HCT116 (cell line): ENCODE data around the gene NINJ1. TPM values are rescaled to one million over a fixed set of nuclear protein-coding genes. Genes with fewer than 3 reads are reported as not detected.

Experiments
- ATAC-seq: fragments of 200-7000 bp; cut with Tn5 transposase; 2 replicates; pipeline ENCODE4 v1.9.1; 2020; ENCODE audit warnings: mild to moderate bottlenecking, moderate library complexity
- BruUV-seq: library from RNA; stranded (reverse); fragments of 400-500 nt; replicated peaks from 2 replicates; lab custom pipeline; 2021; lab: Mats Ljungman, UMichigan
- CTCF ChIA-PET: fragments of 300-600 bp; sonication (Branson Sonifier 250); formaldehyde crosslinking; loops from one replicate; lab custom pipeline; 2021; ENCODE audit warnings: antibody characterized with exemption; lab: Charles Lee
- POLR2A ChIA-PET: fragments of 300-600, 350-600 bp; sonication (Branson Sonifier 250); formaldehyde crosslinking; loops from one replicate; lab custom pipeline; 2021; ENCODE audit warnings: antibody characterized with exemption; lab: Charles Lee
- RAD21 ChIA-PET, 2 experiments: fragments of 300-600 bp; sonication (Branson Sonifier 250); formaldehyde crosslinking; loops; one replicate each; lab custom pipeline; 2023; ENCODE audit warnings: low total read pairs in 2 of 2; ENCODE audit not compliant: uncharacterized antibody in 2 of 2, unreplicated experiment in 2 of 2, low non-redundant PET in 1 of 2; lab: Charles Lee
- DNase-seq: peaks from one replicate; pipeline ENCODE4 v3.0.0-alpha.2; 2010; ENCODE audit warnings: low read depth, low spot score
- H2AFZ ChIP-seq: fragments of 200-600 bp; shearing (Covaris generic), sonication (generic); 2 replicates; pipeline ENCODE4 v1.6.1; 2017; ENCODE audit warnings: low read depth, mixed run types, mixed read lengths, antibody characterized with exemption, low read length; ENCODE audit not compliant: poor library complexity, severe bottlenecking
- H3K27ac ChIP-seq: 2 replicates; pipeline ENCODE4 v1.5.1; 2012; ENCODE audit warnings: low read depth, low read length
- H3K27me3 ChIP-seq: fragments of 200-600 bp; sonication (generic); 2 replicates; pipeline ENCODE4 v1.6.1; 2016; ENCODE audit warnings: mixed run types, low read length, mixed read lengths; ENCODE audit not compliant: insufficient read depth
- H3K36me3 ChIP-seq, 2 experiments: fragments of 200-500 bp in 1 of 2; fragments of 200-600 bp in 1 of 2; sonication (Bioruptor generic) in 1 of 2; sonication (generic) in 1 of 2; 2 replicates each; pipeline versions ENCODE4 v1.5.1 to v1.6.1; 2014 to 2016; ENCODE audit warnings: low read length in 2 of 2, inconsistent platforms in 1 of 2, mixed read lengths in 1 of 2, mixed run types in 1 of 2; ENCODE audit not compliant: insufficient read depth in 2 of 2, control insufficient read depth in 1 of 2
- H3K4me1 ChIP-seq, 2 experiments: fragments of 200-600 bp in 1 of 2; sonication (generic) in 1 of 2; 2 replicates each; pipeline versions ENCODE4 v1.5.1 to v1.6.1; 2012 to 2017; ENCODE audit warnings: low read length in 2 of 2, inconsistent platforms in 1 of 2, mild to moderate bottlenecking in 1 of 2, mixed read lengths in 1 of 2, mixed run types in 1 of 2, moderate library complexity in 1 of 2; ENCODE audit not compliant: insufficient read depth in 2 of 2, control insufficient read depth in 1 of 2
- H3K4me2 ChIP-seq: fragments of 200-600 bp; sonication (generic); 2 replicates; pipeline ENCODE4 v1.6.1; 2017; ENCODE audit warnings: mixed run types, low read length, mixed read lengths
- H3K4me3 ChIP-seq, 2 experiments: fragments of 200-600 bp in 1 of 2; sonication (generic) in 1 of 2; replicated peaks in 1 of 2; 2 replicates each; pipeline ENCODE4 v1.5.1; 2011 to 2016; ENCODE audit warnings: low read length in 2 of 2, control low read depth in 1 of 2, low read depth in 1 of 2, mild to moderate bottlenecking in 1 of 2, mixed read lengths in 1 of 2, mixed run types in 1 of 2
- H3K79me2 ChIP-seq: fragments of 200-600 bp; sonication (generic); 2 replicates; pipeline ENCODE4 v1.6.1; 2017; ENCODE audit warnings: mild to moderate bottlenecking, mixed run types, low read length, moderate library complexity, mixed read lengths; ENCODE audit not compliant: insufficient read depth
- H3K9ac ChIP-seq: fragments of 200-600 bp; sonication (generic); 2 replicates; pipeline ENCODE4 v1.6.1; 2016; ENCODE audit warnings: low read length, mixed read lengths
- H3K9me2 ChIP-seq: fragments of 200-600 bp; sonication (generic), shearing (Covaris generic); 2 replicates; pipeline ENCODE4 v1.6.1; 2017; ENCODE audit warnings: mixed run types, mild to moderate bottlenecking, moderate library complexity; ENCODE audit not compliant: insufficient read depth
- H3K9me3 ChIP-seq, 2 experiments: fragments of 200-500 bp in 1 of 2; fragments of 200-600 bp in 1 of 2; sonication (Bioruptor generic) in 1 of 2; sonication (generic) in 1 of 2; 2 replicates each; pipeline ENCODE4 v1.6.1; 2014 to 2017; ENCODE audit warnings: low read length in 2 of 2, mixed read lengths in 2 of 2, inconsistent platforms in 1 of 2, low read depth in 1 of 2, mild to moderate bottlenecking in 1 of 2, mixed run types in 1 of 2, moderate library complexity in 1 of 2; ENCODE audit not compliant: control insufficient read depth in 1 of 2, insufficient read depth in 1 of 2
- H4K20me1 ChIP-seq: fragments of 200-600 bp; sonication (generic), shearing (Covaris generic); 2 replicates; pipeline ENCODE4 v1.6.1; 2017; ENCODE audit warnings: mixed run types, mild to moderate bottlenecking, moderate library complexity; ENCODE audit not compliant: insufficient read depth
- ATF3 ChIP-seq: IDR thresholded peaks from 2 replicates; pipeline ENCODE4 v1.6.1; 2012
- CBX3 ChIP-seq: IDR thresholded peaks from 2 replicates; pipeline ENCODE4 v1.6.1; 2012; ENCODE audit warnings: low read depth
- EGR1 ChIP-seq: IDR thresholded peaks from 2 replicates; pipeline ENCODE4 v1.6.1; 2012; ENCODE audit warnings: low read depth
- MAX ChIP-seq: IDR thresholded peaks from 2 replicates; pipeline ENCODE4 v1.6.1; 2012
- POLR2AphosphoS5 ChIP-seq: IDR thresholded peaks from 2 replicates; pipeline ENCODE4 v1.6.1; 2011; ENCODE audit warnings: mild to moderate bottlenecking, low read depth, low read length, moderate library complexity
- RAD21 ChIP-seq: IDR thresholded peaks from 2 replicates; pipeline ENCODE4 v1.6.1; 2012; ENCODE audit warnings: low read depth, mild to moderate bottlenecking
- REST ChIP-seq: IDR thresholded peaks from 2 replicates; pipeline ENCODE4 v1.6.1; 2012; ENCODE audit warnings: low read depth
- SIN3A ChIP-seq: IDR thresholded peaks from 2 replicates; pipeline ENCODE4 v1.6.1; 2012; ENCODE audit warnings: low read depth
- SP1 ChIP-seq: IDR thresholded peaks from 2 replicates; pipeline ENCODE4 v1.6.1; 2012; ENCODE audit warnings: low read depth
- SRF ChIP-seq: IDR thresholded peaks from 2 replicates; pipeline ENCODE4 v1.6.1; 2012; ENCODE audit warnings: low read depth
- intact Hi-C: fragments of 100-400 bp; cut with micrococcal nuclease; formaldehyde crosslinking; loops from 2 replicates; pipeline ENCODE4 v1.10.0; 2022
- total RNA-seq: library from RNA; stranded (reverse); gene quantifications from one replicate; pipeline ENCODE4 v1.2.1, GENCODE V29; 2021; ENCODE audit not compliant: unreplicated experiment
- TF ChIP-seq, protein P1 (sequence below): IDR thresholded peaks from 2 replicates; pipeline ENCODE4 v1.6.1; 2011; ENCODE audit warnings: mild to moderate bottlenecking, low read length, moderate library complexity; ENCODE audit not compliant: insufficient replicate concordance; ENCODE audit errors: extremely low read depth

Gene NINJ1
- total RNA-seq, 1 experiment from 2014 or later: 34.4 TPM

DNA sequence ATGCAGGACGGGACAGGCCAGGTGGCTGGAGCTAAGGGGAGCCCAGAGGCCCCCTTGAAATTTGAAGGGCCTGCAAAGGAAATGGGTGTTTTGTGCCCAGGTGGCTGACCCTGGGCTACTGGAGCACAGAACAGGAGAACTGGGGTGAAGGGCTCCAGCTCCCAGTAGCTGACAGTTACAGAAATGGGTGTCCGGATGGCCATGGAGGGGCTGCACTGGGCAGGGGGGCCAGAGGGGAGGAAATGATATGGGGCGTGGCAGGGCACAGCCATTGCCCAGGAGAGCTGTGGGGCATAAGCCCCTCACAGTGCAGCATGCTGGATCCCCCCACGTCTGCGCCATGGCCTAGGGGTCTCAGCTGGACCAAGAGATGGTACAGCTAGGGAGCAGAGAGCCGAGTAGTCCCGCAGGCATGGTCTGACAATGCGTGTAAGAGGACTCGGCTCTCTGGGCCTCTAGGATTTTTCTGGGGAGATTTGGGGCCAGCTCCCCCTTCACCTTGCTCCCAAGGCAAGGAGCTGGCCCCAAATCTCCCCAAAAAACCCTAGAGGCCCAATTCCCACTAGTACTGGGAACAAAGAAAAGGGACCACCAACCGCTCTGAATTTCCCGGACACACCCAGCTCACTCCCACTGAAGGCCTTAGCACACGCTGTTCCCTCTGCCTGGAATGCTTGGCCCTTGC lies 45.9 kb downstream of the NINJ1 start:
- Histone ChIP-seq H3K9me2 (no peaks in the 10 kb centered on the region), H4K20me1 (no peaks in the 10 kb centered on the region), H3K4me3 (no peak overlapping the region)
- no TSS peak for BruUV-seq
- TF ChIP-seq MAX: no peak
- TF ChIP-seq SIN3A: no peak
- no peak for TF ChIP-seq POLR2AphosphoS5
- TF ChIP-seq SP1: no peak
- TF ChIP-seq CBX3: no peak
- no peak for TF ChIP-seq SRF
- TF ChIP-seq, protein P1, sequence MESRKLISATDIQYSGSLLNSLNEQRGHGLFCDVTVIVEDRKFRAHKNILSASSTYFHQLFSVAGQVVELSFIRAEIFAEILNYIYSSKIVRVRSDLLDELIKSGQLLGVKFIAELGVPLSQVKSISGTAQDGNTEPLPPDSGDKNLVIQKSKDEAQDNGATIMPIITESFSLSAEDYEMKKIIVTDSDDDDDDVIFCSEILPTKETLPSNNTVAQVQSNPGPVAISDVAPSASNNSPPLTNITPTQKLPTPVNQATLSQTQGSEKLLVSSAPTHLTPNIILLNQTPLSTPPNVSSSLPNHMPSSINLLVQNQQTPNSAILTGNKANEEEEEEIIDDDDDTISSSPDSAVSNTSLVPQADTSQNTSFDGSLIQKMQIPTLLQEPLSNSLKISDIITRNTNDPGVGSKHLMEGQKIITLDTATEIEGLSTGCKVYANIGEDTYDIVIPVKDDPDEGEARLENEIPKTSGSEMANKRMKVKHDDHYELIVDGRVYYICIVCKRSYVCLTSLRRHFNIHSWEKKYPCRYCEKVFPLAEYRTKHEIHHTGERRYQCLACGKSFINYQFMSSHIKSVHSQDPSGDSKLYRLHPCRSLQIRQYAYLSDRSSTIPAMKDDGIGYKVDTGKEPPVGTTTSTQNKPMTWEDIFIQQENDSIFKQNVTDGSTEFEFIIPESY: no peak
- no peak for TF ChIP-seq ATF3
- no peak for TF ChIP-seq EGR1
- no peak for TF ChIP-seq RAD21
- TF ChIP-seq REST: no peak
- TF ChIP-seq, all 23 proteins: peak for 0
- no peak overlapping the region for H2AFZ ChIP-seq
- DNase-seq: no peak
- POLR2A ChIA-PET: no interaction called here
- H3K9me3 ChIP-seq: peaks cover 0 to 21% of the 10 kb centered on the region in 2 experiments; a peak in 2 of 4 replicates
- intact Hi-C loops: no loop called here
- H3K4me1 ChIP-seq: peaks cover 2 to 24% of the 10 kb centered on the region in 2 experiments
- no peak overlapping the region for H3K27ac ChIP-seq
- H3K27me3 ChIP-seq: no peaks in the 10 kb centered on the region
- H3K79me2 ChIP-seq: no peaks in the 10 kb centered on the region
- RAD21 ChIA-PET: interaction anchor here in 1 of 2 experiments (0.5 kb wide), 1 partner anchor 21 kb away, joined by 3 read pairs; no protein-coding TSS in a partner anchor
- H3K4me2 ChIP-seq: no peak overlapping the region
- H3K36me3 ChIP-seq: peaks cover 0 to 8% of the 10 kb centered on the region in 2 experiments; a peak in 2 of 4 replicates
- no peak for ATAC-seq
- H3K9ac ChIP-seq: no peak overlapping the region
- CTCF ChIA-PET: no interaction called here
